Lower leg skin (tissue), 4 donors: ENCODE data around the gene TCOF1. TPM values are rescaled to one million over a fixed set of nuclear protein-coding genes. Genes with fewer than 3 reads are reported as not detected.

Experiments
- DNase-seq, 2 donors: peaks; one replicate each; pipeline ENCODE4 v3.0.0-alpha.2; 2019; ENCODE audit warnings: low spot score in 2 of 2
- H3K4me3 ChIP-seq: fragments of 200-600 bp; sonication (generic); 2 replicates; pipeline ENCODE4 v1.5.1; 2017; ENCODE audit warnings: mild to moderate bottlenecking, low read depth; ENCODE audit not compliant: poor library complexity, severe bottlenecking
- CTCF ChIP-seq, 3 donors: fragments of 450-650 bp; IDR thresholded peaks; one replicate each; pipeline ENCODE4 v1.5.1; 2016; ENCODE audit warnings: antibody characterized with exemption in 3 of 3, mild to moderate bottlenecking in 3 of 3, moderate library complexity in 2 of 3
- POLR2A ChIP-seq, 2 donors: fragments of 450-650 bp; IDR thresholded peaks; one replicate each; pipeline ENCODE4 v1.6.1; 2016 to 2017; ENCODE audit warnings: antibody characterized with exemption in 2 of 2, mild to moderate bottlenecking in 1 of 2, moderate library complexity in 1 of 2
- WGBS, 2 donors: methylation state at CpG; one replicate each; pipeline ENCODE4 v1.1.5; 2018; 5-methylcytosine and 5-hydroxymethylcytosine counted together
- intact Hi-C: fragments of 100-400 bp; cut with DNase I; formaldehyde crosslinking; loops from one replicate; pipeline ENCODE4 v1.15.0; 2023; ENCODE audit warnings: low total_unique reads
- total RNA-seq, 4 donors: library from RNA; depleted of rRNA; stranded (reverse); fragments of >200 nt; gene quantifications; one replicate each; pipeline ENCODE4 v1.1.0, GENCODE V29; 2016

The TCOF1 gene
- total RNA-seq, 4 donors from 2014 or later, result 30.6 to 35.0 (median 32.2) TPM

GRCh38 chr5:150353032-150353675 lies 4.3 kb upstream of the TCOF1 start:
- no peak for DNase-seq
- TF ChIP-seq CTCF (IDR thresholded peaks at IDR 0.05) (no peak), POLR2A (IDR thresholded peaks at IDR 0.05) (no peak)
- 54 to 61% methylated on average over 3 of the region's 3 CpGs for WGBS, 2 donors
- H3K4me3 ChIP-seq, result no peak overlapping the region
- intact Hi-C loops, result no loop called here

GRCh38 chr5:150355791-150356190 lies 1.7 kb upstream of the TCOF1 start:
- no peak for TF ChIP-seq POLR2A (IDR thresholded peaks at IDR 0.05)
- no peak for TF ChIP-seq CTCF (IDR thresholded peaks at IDR 0.05)
- no peak for DNase-seq
- WGBS, 2 donors, result 92 to 99% methylated on average over 2 of the region's 2 CpGs
- intact Hi-C loops, result no loop called here
- no peak overlapping the region for H3K4me3 ChIP-seq

GRCh38 chr5:150356575-150357294 lies 762 bp upstream of the TCOF1 start:
- TF ChIP-seq POLR2A (IDR thresholded peaks at IDR 0.05), result no peak
- TF ChIP-seq CTCF (IDR thresholded peaks at IDR 0.05), result no peak
- 57 to 67% methylated on average over 10 of the region's 10 CpGs for WGBS, 2 donors
- no peak for DNase-seq
- no peak overlapping the region for H3K4me3 ChIP-seq
- intact Hi-C loops, result no loop called here

GRCh38 chr5:150358261-150359095 lies 981 bp downstream of the TCOF1 start:
- TF ChIP-seq POLR2A (IDR thresholded peaks at IDR 0.05), result no peak
- TF ChIP-seq CTCF (IDR thresholded peaks at IDR 0.05), result no peak
- WGBS, 2 donors, result 40 to 44% methylated on average over 23 of the region's 23 CpGs
- H3K4me3 ChIP-seq, result peak overlapping the region; percentile 78
- intact Hi-C loops, result no loop called here
- DNase-seq, result no peak

GRCh38 chr5:150361301-150361700 lies 3.8 kb downstream of the TCOF1 start:
- WGBS, 2 donors, result 87 to 93% methylated on average over 1 of the region's 1 CpG
- no peak for DNase-seq

More at GRCh38 chr5:150361301-150361700, 3.8 kb downstream of the TCOF1 start:
- no peak for TF ChIP-seq CTCF (IDR thresholded peaks at IDR 0.05)
- no peak for TF ChIP-seq POLR2A (IDR thresholded peaks at IDR 0.05)
- no peak overlapping the region for H3K4me3 ChIP-seq
- intact Hi-C loops, result no loop called here
